SK-N-MC (cell line): ENCODE results near the gene PDCD2.
"Not testable (repeated sequence)": the region's sequence is repeated elsewhere in the genome, so short reads cannot be mapped to it uniquely, and the experiment has no call there.

ENCODE experiments used
- DNase-seq: peaks from one replicate; pipeline ENCODE4 v3.0.0-alpha.2; 2011; ENCODE audit warnings: low read depth, low spot score
- H3K27ac ChIP-seq: fragments of 200-600 bp; sonication (generic); 2 replicates; pipeline ENCODE4 v1.5.1; 2016; ENCODE audit warnings: mixed run types
- H3K36me3 ChIP-seq: fragments of 200-600 bp; sonication (generic); 2 replicates; pipeline ENCODE4 v1.6.1; 2017; ENCODE audit warnings: antibody characterized with exemption, low read length, mixed read lengths; ENCODE audit not compliant: insufficient read depth
- H3K4me3 ChIP-seq: fragments of 200-600 bp; sonication (generic); 2 replicates; pipeline ENCODE4 v1.5.1; 2016
- H3K9ac ChIP-seq: fragments of 200-600 bp; sonication (generic); 2 replicates; pipeline ENCODE4 v1.8.0; 2017; ENCODE audit warnings: mixed run types, mixed read lengths; ENCODE audit not compliant: insufficient read length
- H3K9me3 ChIP-seq: fragments of 200-600 bp; sonication (generic); 2 replicates; pipeline ENCODE4 v1.6.1; 2017; ENCODE audit warnings: low read depth, mild to moderate bottlenecking, antibody characterized with exemption, low read length, moderate library complexity, mixed read lengths
- EZH2 ChIP-seq: fragments of 200-600 bp; sonication (generic); IDR thresholded peaks from one replicate; pipeline ENCODE4 v1.6.1; 2017; ENCODE audit warnings: antibody characterized with exemption
- FOXP2 ChIP-seq: optimal IDR thresholded peaks from 2 replicates; pipeline ENCODE3; 2011; ENCODE audit warnings: mild to moderate bottlenecking, moderate library complexity; ENCODE audit not compliant: insufficient read depth; ENCODE audit errors: extremely low read length, control extremely low read depth
- POLR2AphosphoS5 ChIP-seq: IDR thresholded peaks from 2 replicates; pipeline ENCODE4 v1.6.1; 2012; ENCODE audit warnings: mild to moderate bottlenecking, low read depth, low read length, borderline replicate concordance

The PDCD2 gene

GRCh38 chr6:170584181-170584953 lies at the start of gene PDCD2:
Gene PDCD2, minus strand, starts transcription at chr6:170584637. Its CDS starts 56 bp downstream, at chr6:170584581.
- peak; percentile 34 for DNase-seq
- peak within 1 kb of the TSS; percentile 89 for H3K9ac ChIP-seq
- peak within 1 kb of the TSS; percentile 97 for H3K4me3 ChIP-seq
- no peaks in the 10 kb centered on the region for H3K9me3 ChIP-seq
- peak within 1 kb of the TSS; percentile 58 for H3K27ac ChIP-seq
- peaks cover 41% of the 10 kb centered on the region for H3K36me3 ChIP-seq
- no peak for TF ChIP-seq FOXP2
- no peak for TF ChIP-seq EZH2
- TF ChIP-seq POLR2AphosphoS5, result peak; percentile 86

- not testable (repeated sequence) for H3K9me3 ChIP-seq, DNase-seq, H3K9ac ChIP-seq, H3K27ac ChIP-seq, H3K4me3 ChIP-seq, H3K36me3 ChIP-seq
Measured at GRCh38 chr6:170616020-170616554, 31.6 kb upstream of the PDCD2 start.

GRCh38 chr6:170612256-170612804 lies 27.9 kb upstream of the PDCD2 start:
- not testable (repeated sequence) for H3K27ac ChIP-seq, H3K9ac ChIP-seq, DNase-seq, H3K4me3 ChIP-seq, H3K36me3 ChIP-seq, H3K9me3 ChIP-seq

GRCh38 chr6:170609225-170609624 lies 24.8 kb upstream of the PDCD2 start:
- not testable (repeated sequence) for H3K4me3 ChIP-seq, H3K9ac ChIP-seq, H3K36me3 ChIP-seq, H3K27ac ChIP-seq, H3K9me3 ChIP-seq, DNase-seq

GRCh38 chr6:170605574-170606259 lies 21.3 kb upstream of the PDCD2 start:
- H3K27ac ChIP-seq, result no peak overlapping the region
- no peaks in the 10 kb centered on the region for H3K9me3 ChIP-seq
- H3K9ac ChIP-seq, result no peak overlapping the region
- TF ChIP-seq EZH2 (no peak), FOXP2 (no peak), POLR2AphosphoS5 (no peak)
- H3K36me3 ChIP-seq, result no peaks in the 10 kb centered on the region
- DNase-seq, result peak; percentile 57
- H3K4me3 ChIP-seq, result no peak overlapping the region

- TF ChIP-seq POLR2AphosphoS5 (no peak), FOXP2 (no peak), EZH2 (no peak)
- no peak for DNase-seq
Measured at GRCh38 chr6:170597278-170597677, 12.8 kb upstream of the PDCD2 start.

GRCh38 chr6:170596426-170596825 lies 12.0 kb upstream of the PDCD2 start:
- no peaks in the 10 kb centered on the region for H3K9me3 ChIP-seq
- no peak overlapping the region for H3K4me3 ChIP-seq
- TF ChIP-seq FOXP2 (no peak), EZH2 (no peak), POLR2AphosphoS5 (no peak)
- H3K36me3 ChIP-seq, result no peaks in the 10 kb centered on the region
- no peak overlapping the region for H3K9ac ChIP-seq
- no peak overlapping the region for H3K27ac ChIP-seq
- no peak for DNase-seq

More at GRCh38 chr6:170597278-170597677, 12.8 kb upstream of the PDCD2 start:
- Histone ChIP-seq H3K27ac (no peak overlapping the region), H3K36me3 (no peaks in the 10 kb centered on the region), H3K9ac (no peak overlapping the region), H3K4me3 (no peak overlapping the region), H3K9me3 (no peaks in the 10 kb centered on the region)

GRCh38 chr6:170590725-170591124 lies 6.3 kb upstream of the PDCD2 start:
- Histone ChIP-seq H3K9ac (no peak overlapping the region), H3K9me3 (peaks cover 3% of the 10 kb centered on the region; the same call in 1 of the 2 replicates), H3K4me3 (no peak overlapping the region), H3K36me3 (no peaks in the 10 kb centered on the region), H3K27ac (no peak overlapping the region)
- DNase-seq, result no peak
- no peak for TF ChIP-seq FOXP2
- no peak for TF ChIP-seq POLR2AphosphoS5
- no peak for TF ChIP-seq EZH2
